ENCODE data around the gene BUD31.

Gene BUD31

DNA sequence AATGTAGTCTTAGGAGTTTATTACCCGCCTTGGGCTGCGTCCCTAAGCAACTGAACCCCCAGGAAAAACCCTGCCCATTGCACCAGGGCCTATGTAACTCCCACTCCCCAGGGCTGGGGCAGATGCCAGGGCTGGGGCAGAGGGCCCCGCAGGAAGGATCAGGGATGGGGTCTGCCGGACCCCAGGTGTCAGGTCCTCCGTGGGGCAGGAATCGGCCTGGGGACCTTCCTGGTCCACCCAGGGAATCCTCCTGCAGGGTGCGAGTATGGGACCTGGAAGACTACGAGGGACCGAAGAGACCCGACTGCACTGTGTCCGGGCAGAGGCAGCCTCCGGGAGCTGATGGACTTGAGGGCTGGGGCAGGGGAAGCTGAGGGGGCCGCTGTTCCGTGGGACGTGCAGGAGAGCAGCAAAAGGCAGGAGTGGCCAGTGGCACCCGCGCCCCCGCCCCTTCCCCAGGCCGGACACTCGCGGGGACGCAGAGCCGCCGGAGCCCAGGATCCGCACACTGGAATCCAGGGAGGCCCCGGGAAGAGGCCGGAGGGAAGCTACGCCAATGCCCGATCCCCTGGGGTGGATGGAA is 59.7 kb downstream of the BUD31 start:
- no peak overlapping the region for H3K18ac ChIP-seq (ENCODE audit: low read length)
- WGBS (ENCODE audit: extremely low coverage, insufficient coverage, insufficient read length) = no CpG with 5 or more reads among the region's 29 CpGs
- H3K4me2 ChIP-seq (ENCODE audit: low read length) = no peak overlapping the region
- H3K23ac ChIP-seq (ENCODE audit: low read length) = no peak overlapping the region
- no peak overlapping the region for H2BK120ac ChIP-seq (ENCODE audit: insufficient read depth, low read length, poor library complexity)
- peak overlapping the region; percentile 44 for H2AK5ac ChIP-seq (ENCODE audit: low read length)
- peaks cover 0 to 6% of the 10 kb centered on the region in 2 experiments for H3K4me1 ChIP-seq (ENCODE audit: control insufficient read depth in 1 of 2, insufficient read depth in 2 of 2, low read length in 2 of 2)
- H3K27me3 ChIP-seq (ENCODE audit: insufficient read depth, low read length) = no peaks in the 10 kb centered on the region
- DNase-seq = no peak
- H3K27ac ChIP-seq (ENCODE audit: low read depth, low read length) = no peak overlapping the region
- peaks cover 17% of the 10 kb centered on the region for H3K79me2 ChIP-seq (ENCODE audit: control insufficient read depth, insufficient read depth, low read length, poor library complexity)
- H2BK12ac ChIP-seq (ENCODE audit: low read length) = no peak overlapping the region
- peaks cover 18% of the 10 kb centered on the region for H3K79me1 ChIP-seq (ENCODE audit: low read length)
- no peak overlapping the region for H4K12ac ChIP-seq (ENCODE audit: low read depth, low read length)
- H3K36me3 ChIP-seq (ENCODE audit: control insufficient read depth in 1 of 2, insufficient read depth in 2 of 2, low read length in 2 of 2) = peaks cover 4 to 6% of the 10 kb centered on the region in 2 experiments
- H3K14ac ChIP-seq (ENCODE audit: low read length) = no peak overlapping the region
- no peak overlapping the region for H4K8ac ChIP-seq (ENCODE audit: low read depth, low read length)
- no peak overlapping the region for H4K91ac ChIP-seq (ENCODE audit: low read depth, low read length)
- no peak overlapping the region for H3K4me3 ChIP-seq (ENCODE audit: low read depth, low read length)
- no peak overlapping the region for H2AFZ ChIP-seq (ENCODE audit: insufficient read depth, low read length, poor library complexity)
- H3K9me3 ChIP-seq (ENCODE audit: insufficient read depth, low read depth, low read length) = no peaks in the 10 kb centered on the region
- H3K4ac ChIP-seq (ENCODE audit: low read depth, low read length) = no peak overlapping the region
- no peak overlapping the region for H2BK5ac ChIP-seq (ENCODE audit: low read depth, low read length, poor library complexity)
- no peak overlapping the region for H3K9ac ChIP-seq (ENCODE audit: low read length)
